H9 (cell line): Measurements from ENCODE around the gene ASPM. TPM values are rescaled to one million over a fixed set of nuclear protein-coding genes. Genes with fewer than 3 reads are reported as not detected.

ENCODE experiments used
- DNase-seq: peaks from one replicate; pipeline ENCODE4 v3.0.0-alpha.2; 2017
- H2AFZ ChIP-seq: one replicate; pipeline ENCODE4 v1.6.1; 2013; ENCODE audit warnings: mild to moderate bottlenecking, low read length, control low read depth, moderate library complexity
- H2AK5ac ChIP-seq: 2 replicates; pipeline ENCODE4 v1.6.1; 2013; ENCODE audit warnings: low read length, control low read depth, mixed read lengths; ENCODE audit not compliant: insufficient read length
- H2BK120ac ChIP-seq: one replicate; pipeline ENCODE4 v1.6.1; 2013; ENCODE audit warnings: low read depth, mild to moderate bottlenecking, low read length, control low read depth, inconsistent platforms; ENCODE audit not compliant: poor library complexity, severe bottlenecking
- H2BK12ac ChIP-seq: 2 replicates; pipeline ENCODE4 v1.6.1; 2013; ENCODE audit warnings: low read length, control low read depth, mixed read lengths, low read depth; ENCODE audit not compliant: insufficient read length
- H2BK15ac ChIP-seq: 2 replicates; pipeline ENCODE4 v1.6.1; 2013; ENCODE audit warnings: low read depth, low read length, control low read depth
- H2BK20ac ChIP-seq: one replicate; pipeline ENCODE4 v1.6.1; 2013; ENCODE audit warnings: low read depth, mild to moderate bottlenecking, low read length, control low read depth, inconsistent platforms; ENCODE audit not compliant: poor library complexity, severe bottlenecking
- H2BK5ac ChIP-seq: 2 replicates; pipeline ENCODE4 v1.6.1; 2013; ENCODE audit warnings: low read length, control low read depth, mixed read lengths; ENCODE audit not compliant: insufficient read length
- H3K14ac ChIP-seq: 2 replicates; pipeline ENCODE4 v1.6.1; 2013; ENCODE audit warnings: low read length, control low read depth; ENCODE audit not compliant: insufficient read depth
- H3K18ac ChIP-seq: 2 replicates; pipeline ENCODE4 v1.6.1; 2013; ENCODE audit warnings: low read depth, mild to moderate bottlenecking, mixed read lengths, low read length, control low read depth; ENCODE audit not compliant: insufficient read length
- H3K23ac ChIP-seq: 2 replicates; pipeline ENCODE4 v1.6.1; 2013; ENCODE audit warnings: low read length, control low read depth, mixed read lengths, low read depth; ENCODE audit not compliant: insufficient read length
- H3K23me2 ChIP-seq: 2 replicates; pipeline ENCODE4 v1.6.1; 2013; ENCODE audit warnings: low read depth, mild to moderate bottlenecking, mixed read lengths, low read length, control low read depth; ENCODE audit not compliant: insufficient read length, poor library complexity, severe bottlenecking
- H3K27ac ChIP-seq: 2 replicates; pipeline ENCODE4 v1.5.1; 2013; ENCODE audit warnings: low read length, control low read depth, mixed read lengths, low read depth; ENCODE audit not compliant: insufficient read length
- H3K27me3 ChIP-seq: 2 replicates; pipeline ENCODE4 v1.6.1; 2013; ENCODE audit warnings: low read length, control low read depth, inconsistent platforms; ENCODE audit not compliant: insufficient read depth
- H3K4ac ChIP-seq: 2 replicates; pipeline ENCODE4 v1.6.1; 2013; ENCODE audit warnings: low read depth, mild to moderate bottlenecking, control low read depth, inconsistent platforms, low read length, moderate library complexity
- H3K4me1 ChIP-seq: 2 replicates; pipeline ENCODE4 v1.6.1; 2013; ENCODE audit warnings: low read length, control low read depth, inconsistent platforms; ENCODE audit not compliant: insufficient read depth
- H3K4me2 ChIP-seq: 2 replicates; pipeline ENCODE4 v1.6.1; 2013; ENCODE audit warnings: low read length, control low read depth, mixed read lengths; ENCODE audit not compliant: insufficient read length, insufficient read depth
- H3K56ac ChIP-seq: 2 replicates; pipeline ENCODE4 v1.6.1; 2013; ENCODE audit warnings: low read depth, mild to moderate bottlenecking, mixed read lengths, low read length, control low read depth; ENCODE audit not compliant: insufficient read length
- H3K79me1 ChIP-seq: 2 replicates; pipeline ENCODE4 v1.6.1; 2013; ENCODE audit warnings: low read depth, mild to moderate bottlenecking, moderate library complexity, low read length, control low read depth, inconsistent platforms; ENCODE audit not compliant: insufficient read depth, poor library complexity, severe bottlenecking
- H3K79me2 ChIP-seq: 2 replicates; pipeline ENCODE4 v1.6.1; 2013; ENCODE audit warnings: low read length, control low read depth, inconsistent platforms; ENCODE audit not compliant: insufficient read depth
- H3K9ac ChIP-seq: 2 replicates; pipeline ENCODE4 v1.6.1; 2013; ENCODE audit warnings: low read length, control low read depth, mixed read lengths; ENCODE audit not compliant: insufficient read length; ENCODE audit errors: extremely low read depth
- H3K9me3 ChIP-seq: one replicate; pipeline ENCODE4 v1.6.1; 2013; ENCODE audit warnings: low read depth, low read length, inconsistent platforms; ENCODE audit not compliant: control insufficient read depth
- H3T11ph ChIP-seq: one replicate; pipeline ENCODE4 v1.6.1; 2013; ENCODE audit warnings: mild to moderate bottlenecking, low read length, control low read depth, inconsistent platforms
- H4K20me1 ChIP-seq: one replicate; pipeline ENCODE4 v1.6.1; 2013; ENCODE audit not compliant: control insufficient read depth, insufficient read length, insufficient read depth
- H4K5ac ChIP-seq: 2 replicates; pipeline ENCODE4 v1.6.1; 2013; ENCODE audit warnings: low read depth, mild to moderate bottlenecking, mixed read lengths, low read length, control low read depth; ENCODE audit not compliant: insufficient read length
- H4K8ac ChIP-seq: replicated peaks from 2 replicates; pipeline ENCODE4 v1.6.1; 2013; ENCODE audit warnings: low read length, control low read depth, mixed read lengths, low read depth; ENCODE audit not compliant: insufficient read length
- H4K91ac ChIP-seq: 2 replicates; pipeline ENCODE4 v1.6.1; 2013; ENCODE audit warnings: low read depth, mild to moderate bottlenecking, moderate library complexity, mixed read lengths, low read length, control low read depth; ENCODE audit not compliant: insufficient read length
- H3K27ac Mint-ChIP-seq, 3 experiments: 2 replicates in 2 of 3; 3 replicates in 1 of 3; pipeline ENCODE4 v1.8.0; 2020 to 2021; ENCODE audit warnings: mixed read lengths in 3 of 3, mild to moderate bottlenecking in 1 of 3, moderate library complexity in 1 of 3
- H3K27me3 Mint-ChIP-seq: 2 replicates; pipeline ENCODE4 v1.8.0; 2021; ENCODE audit warnings: low read depth, mild to moderate bottlenecking, moderate library complexity, mixed read lengths
- H3K36me3 Mint-ChIP-seq, 3 experiments: 2 replicates in 2 of 3; 3 replicates in 1 of 3; pipeline ENCODE4 v1.8.0; 2020 to 2021; ENCODE audit warnings: low read depth in 3 of 3, mixed read lengths in 3 of 3; ENCODE audit not compliant: insufficient read depth in 1 of 3
- H3K4me1 Mint-ChIP-seq, 2 experiments: 2 replicates each; pipeline ENCODE4 v1.8.0; 2020; ENCODE audit warnings: mixed read lengths in 2 of 2
- H3K4me3 Mint-ChIP-seq, 2 experiments: 2 replicates in 1 of 2; 3 replicates in 1 of 2; pipeline ENCODE4 v1.8.0; 2020 to 2021; ENCODE audit warnings: mild to moderate bottlenecking in 2 of 2, mixed read lengths in 2 of 2, moderate library complexity in 1 of 2
- H3K9me3 Mint-ChIP-seq, 2 experiments: 2 replicates in 1 of 2; 3 replicates in 1 of 2; pipeline ENCODE4 v1.8.0; 2020; ENCODE audit warnings: mild to moderate bottlenecking in 2 of 2, mixed read lengths in 2 of 2, moderate library complexity in 1 of 2
- WGBS: extraction: QIAGEN DNeasy Blood & Tissue Kit; methylation state at CpG from one replicate; pipeline ENCODE4 v1.1.7; 2013; ENCODE audit warnings: missing lambda C conversion rate, low lambda C conversion rate, mixed read lengths; ENCODE audit not compliant: insufficient read length; ENCODE audit errors: extremely low coverage; 5-methylcytosine and 5-hydroxymethylcytosine counted together
- total RNA-seq: library from RNA; stranded (reverse); gene quantifications from 2 replicates; pipeline ENCODE4 v1.2.1, GENCODE V29; 2021
- TF ChIP-seq, protein P1 (sequence below): fragments of 200-600 bp; sonication (generic); conservative IDR thresholded peaks from 3 replicates; pipeline ENCODE4 v1.8.0; 2021; ENCODE audit warnings: antibody characterized with exemption, mild to moderate bottlenecking

Gene ASPM
- total RNA-seq, 1 experiment from 2014 or later = 34.9 TPM

GRCh38 chr1:197151185-197151584, 4.7 kb upstream of the ASPM start:
- Histone ChIP-seq H4K8ac (no peak overlapping the region), H3K14ac (no peak overlapping the region), H3K79me2 (no peaks in the 10 kb centered on the region), H3K27ac (no peak overlapping the region), H3K4me1 (no peaks in the 10 kb centered on the region), H4K20me1 (no peaks in the 10 kb centered on the region), H3K79me1 (no peaks in the 10 kb centered on the region), H3T11ph (no peak overlapping the region), H2BK5ac (no peak overlapping the region), H2BK20ac (no peak overlapping the region), H3K56ac (no peak overlapping the region), H3K9ac (no peak overlapping the region), H2BK12ac (no peak overlapping the region), H2BK120ac (no peak overlapping the region), H3K4ac (no peak overlapping the region), H2BK15ac (no peak overlapping the region), H3K18ac (no peak overlapping the region), H3K27me3 (no peaks in the 10 kb centered on the region), H3K23ac (no peak overlapping the region), H4K5ac (no peak overlapping the region), H3K4me2 (no peak overlapping the region), H3K23me2 (no peaks in the 10 kb centered on the region), H2AFZ (no peak overlapping the region), H3K9me3 (no peaks in the 10 kb centered on the region), H4K91ac (no peak overlapping the region), H2AK5ac (no peak overlapping the region)
- DNase-seq = no peak
- Mint-ChIP-seq H3K27me3 (no peaks in the 10 kb centered on the region), H3K27ac (no peak overlapping the region), H3K9me3 (peaks cover 0 to 2% of the 10 kb centered on the region in 2 experiments; a peak in 1 of 5 replicates), H3K36me3 (peaks cover 0 to 2% (median 0%) of the 10 kb centered on the region in 3 experiments; a peak in 1 of 7 replicates), H3K4me3 (no peak overlapping the region), H3K4me1 (no peaks in the 10 kb centered on the region)
- no CpG with 5 or more reads among the region's 1 CpG for WGBS
- TF ChIP-seq, protein P1, sequence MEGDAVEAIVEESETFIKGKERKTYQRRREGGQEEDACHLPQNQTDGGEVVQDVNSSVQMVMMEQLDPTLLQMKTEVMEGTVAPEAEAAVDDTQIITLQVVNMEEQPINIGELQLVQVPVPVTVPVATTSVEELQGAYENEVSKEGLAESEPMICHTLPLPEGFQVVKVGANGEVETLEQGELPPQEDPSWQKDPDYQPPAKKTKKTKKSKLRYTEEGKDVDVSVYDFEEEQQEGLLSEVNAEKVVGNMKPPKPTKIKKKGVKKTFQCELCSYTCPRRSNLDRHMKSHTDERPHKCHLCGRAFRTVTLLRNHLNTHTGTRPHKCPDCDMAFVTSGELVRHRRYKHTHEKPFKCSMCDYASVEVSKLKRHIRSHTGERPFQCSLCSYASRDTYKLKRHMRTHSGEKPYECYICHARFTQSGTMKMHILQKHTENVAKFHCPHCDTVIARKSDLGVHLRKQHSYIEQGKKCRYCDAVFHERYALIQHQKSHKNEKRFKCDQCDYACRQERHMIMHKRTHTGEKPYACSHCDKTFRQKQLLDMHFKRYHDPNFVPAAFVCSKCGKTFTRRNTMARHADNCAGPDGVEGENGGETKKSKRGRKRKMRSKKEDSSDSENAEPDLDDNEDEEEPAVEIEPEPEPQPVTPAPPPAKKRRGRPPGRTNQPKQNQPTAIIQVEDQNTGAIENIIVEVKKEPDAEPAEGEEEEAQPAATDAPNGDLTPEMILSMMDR = no peak
